Body of pancreas (tissue), 4 donors: ENCODE measurements around the gene SH3D19. TPM values are rescaled to one million over a fixed set of nuclear protein-coding genes. Genes with fewer than 3 reads are reported as not detected.

Experiments
- ATAC-seq: fragments of 150-250 bp; one replicate; pipeline ENCODE4 v1.9.1; 2016
- DNase-seq, 4 donors: peaks; one replicate each; pipeline ENCODE4 v3.0.0-alpha.2; 2019
- H3K27ac ChIP-seq, 4 donors: fragments of 200-600 bp; sonication (generic); 1 replicate in 3 of 4; 2 replicates in 1 of 4; pipeline versions ENCODE4 v1.5.1 to v1.6.1; 2016 to 2019; ENCODE audit warnings: mild to moderate bottlenecking in 1 of 4, mixed read lengths in 1 of 4, moderate library complexity in 1 of 4
- H3K27me3 ChIP-seq, 2 donors: fragments of 200-600 bp; sonication (generic); one replicate each; pipeline ENCODE4 v1.6.0; 2016; ENCODE audit warnings: mild to moderate bottlenecking in 1 of 2
- H3K36me3 ChIP-seq, 2 donors: fragments of 200-600 bp; sonication (generic); replicated peaks in 1 of 2; 2 replicates each; pipeline ENCODE4 v1.5.1; 2016; ENCODE audit warnings: low read depth in 2 of 2; ENCODE audit not compliant: insufficient read depth in 1 of 2
- H3K4me1 ChIP-seq: fragments of 200-600 bp; sonication (generic); one replicate; pipeline ENCODE4 v1.6.0; 2016
- H3K4me3 ChIP-seq, 2 donors: fragments of 200-600 bp; sonication (generic); 1 replicate in 1 of 2; 2 replicates in 1 of 2; pipeline ENCODE4 v1.5.1; 2016 to 2019
- H3K9me3 ChIP-seq, 3 donors: fragments of 200-600 bp; sonication (generic); 1 replicate in 2 of 3; 2 replicates in 1 of 3; pipeline ENCODE4 v1.5.1; 2016
- CTCF ChIP-seq, 7 experiments: fragments of 450-650 bp in 4 of 7; fragments of 200-600 bp in 3 of 7; sonication (generic) in 3 of 7; IDR thresholded peaks; one replicate each; pipeline ENCODE4 v1.5.1; 2016 to 2019; ENCODE audit warnings: antibody characterized with exemption in 7 of 7
- POLR2A ChIP-seq, 3 donors: fragments of 450-650 bp; IDR thresholded peaks; one replicate each; pipeline ENCODE4 v1.6.1; 2016; ENCODE audit warnings: antibody characterized with exemption in 3 of 3, mild to moderate bottlenecking in 2 of 3
- intact Hi-C: fragments of 100-400 bp; cut with DNase I; formaldehyde crosslinking; loops from one replicate; pipeline ENCODE4 v1.15.1; 2023
- small RNA-seq: library from RNA; depleted of rRNA; stranded (forward); fragments of <200 nt; gene quantifications from one replicate; pipeline ENCODE3, GENCODE V24; 2016
- total RNA-seq, 2 donors: library from RNA; depleted of rRNA; stranded (reverse); fragments of >200 nt; gene quantifications; one replicate each; pipeline ENCODE4 v1.1.0, GENCODE V29; 2016

The SH3D19 gene
- total RNA-seq, 2 donors from 2014 or later = 38.1 to 42.8 TPM

GRCh38 chr4:151074416-151074916 lies 250.9 kb downstream of the SH3D19 start:
- DNase-seq (no peak), ATAC-seq (no peak)
- no peaks in the 10 kb centered on the region for H3K9me3 ChIP-seq
- intact Hi-C loops = no loop called here
- H3K36me3 ChIP-seq = no peaks in the 10 kb centered on the region
- no peaks in the 10 kb centered on the region for H3K27me3 ChIP-seq
- H3K27ac ChIP-seq = no peak overlapping the region
- TF ChIP-seq CTCF (IDR thresholded peaks at IDR 0.05) (no peak), POLR2A (IDR thresholded peaks at IDR 0.05) (no peak)
- no peak overlapping the region for H3K4me3 ChIP-seq
- no peaks in the 10 kb centered on the region for H3K4me1 ChIP-seq

Small RNAs within 50 kb of the gene (small RNA-seq; reads per million reads assigned to genes)
- gene AC104819.2 = not detected
- not detected for gene RNU6-1282P
- not detected for gene SNORD73A
- gene SNORD73B = not detected

Other genes with a start within 250 kb of the SH3D19 start
- gene RPS3A, start 226.0 kb downstream of the SH3D19 start, total RNA-seq = 1,000 to 10,000 TPM; 1,585 to 2,586 TPM
- gene PRSS48, start 48.4 kb downstream of the SH3D19 start, total RNA-seq = not detected
- gene FHIP1A, start 83.6 kb upstream of the SH3D19 start, total RNA-seq = 10 to 100 TPM; 20.8 to 23.7 TPM